Peyer's patch (tissue), 4 donors: Measurements from ENCODE around the gene FER.

Experiments
- POLR2A ChIP-seq, 2 donors: fragments of 450-650 bp; IDR thresholded peaks; one replicate each; pipeline ENCODE4 v1.5.1; 2017; ENCODE audit warnings: antibody characterized with exemption in 2 of 2, mild to moderate bottlenecking in 2 of 2, moderate library complexity in 2 of 2
- TF ChIP-seq, protein P1 (sequence below), 6 experiments: fragments of 450-650 bp in 4 of 6; fragments of 200-600 bp in 2 of 6; sonication (generic) in 1 of 6; IDR thresholded peaks; one replicate each; pipeline ENCODE4 v1.5.1; 2017 to 2019; ENCODE audit warnings: antibody characterized with exemption in 6 of 6, mild to moderate bottlenecking in 3 of 6, moderate library complexity in 1 of 6

DNA sequence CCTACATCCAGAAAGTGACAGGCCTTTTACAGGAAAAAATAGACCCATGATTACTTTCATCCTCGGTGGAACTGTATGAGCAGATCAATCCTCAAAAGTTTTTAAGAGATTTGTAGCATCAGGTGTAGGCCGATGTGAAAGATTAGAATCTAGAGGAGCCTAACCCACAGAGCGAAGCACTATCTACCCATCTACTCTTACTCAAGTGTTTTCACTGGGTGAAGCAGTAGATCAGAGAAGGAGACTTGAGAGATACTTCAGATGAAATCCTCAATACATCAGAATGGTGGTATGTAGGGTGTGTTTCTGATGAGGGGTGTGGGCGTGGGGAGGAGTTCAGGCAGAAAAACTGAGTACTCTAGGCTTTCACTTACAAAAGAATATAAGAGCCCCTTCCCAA, 192.8 kb downstream of the FER start:
- TF ChIP-seq, protein P1, sequence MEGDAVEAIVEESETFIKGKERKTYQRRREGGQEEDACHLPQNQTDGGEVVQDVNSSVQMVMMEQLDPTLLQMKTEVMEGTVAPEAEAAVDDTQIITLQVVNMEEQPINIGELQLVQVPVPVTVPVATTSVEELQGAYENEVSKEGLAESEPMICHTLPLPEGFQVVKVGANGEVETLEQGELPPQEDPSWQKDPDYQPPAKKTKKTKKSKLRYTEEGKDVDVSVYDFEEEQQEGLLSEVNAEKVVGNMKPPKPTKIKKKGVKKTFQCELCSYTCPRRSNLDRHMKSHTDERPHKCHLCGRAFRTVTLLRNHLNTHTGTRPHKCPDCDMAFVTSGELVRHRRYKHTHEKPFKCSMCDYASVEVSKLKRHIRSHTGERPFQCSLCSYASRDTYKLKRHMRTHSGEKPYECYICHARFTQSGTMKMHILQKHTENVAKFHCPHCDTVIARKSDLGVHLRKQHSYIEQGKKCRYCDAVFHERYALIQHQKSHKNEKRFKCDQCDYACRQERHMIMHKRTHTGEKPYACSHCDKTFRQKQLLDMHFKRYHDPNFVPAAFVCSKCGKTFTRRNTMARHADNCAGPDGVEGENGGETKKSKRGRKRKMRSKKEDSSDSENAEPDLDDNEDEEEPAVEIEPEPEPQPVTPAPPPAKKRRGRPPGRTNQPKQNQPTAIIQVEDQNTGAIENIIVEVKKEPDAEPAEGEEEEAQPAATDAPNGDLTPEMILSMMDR (IDR thresholded peaks at IDR 0.05) = no peak
- TF ChIP-seq POLR2A (IDR thresholded peaks at IDR 0.05) = no peak
